Fibroblast of skin of left biceps (primary cell): ENCODE results near the gene LCE7A.

Experiments used
- DNase-seq, 2 experiments: peaks; one replicate each; pipeline ENCODE4 v3.0.0-alpha.2; 2013; ENCODE audit warnings: low read depth in 2 of 2

Gene LCE7A

GRCh38 chr1:152859696-152860095 is at the start of gene LCE7A:
Gene LCE7A (plus strand): TSS chr1:152859996. CDS start chr1:152860698, 702 bp downstream.
- DNase-seq, result no peak

- no peak for DNase-seq
These were observed 48.7 kb upstream of the LCE7A start for GRCh38 chr1:152811050-152811449.

GRCh38 chr1:152811671-152812070 is 48.1 kb upstream of the LCE7A start, which contains the start of gene LCE1B:
Gene LCE1B (plus strand): TSS chr1:152811971. CDS start chr1:152812447, 476 bp downstream.
- DNase-seq, result no peak

- DNase-seq, result no peak
These were observed 42.5 kb upstream of the LCE7A start for GRCh38 chr1:152817309-152817708.

- DNase-seq, result no peak
These were observed 36.5 kb upstream of the LCE7A start for GRCh38 chr1:152823294-152823693.

GRCh38 chr1:152824964-152825363 is 34.8 kb upstream of the LCE7A start:
- no peak for DNase-seq

GRCh38 chr1:152827173-152827572 is 32.6 kb upstream of the LCE7A start, which contains the start of gene LCE1A:
Gene LCE1A (plus strand): TSS chr1:152827473. CDS start chr1:152827473, 0 bp downstream.
- DNase-seq, result no peak

GRCh38 chr1:152836870-152837269 is 22.9 kb upstream of the LCE7A start:
- no peak for DNase-seq

GRCh38 chr1:152842556-152842955 is 17.2 kb upstream of the LCE7A start, which contains the start of gene LCE6A:
Gene LCE6A (plus strand): TSS chr1:152842856. CDS start chr1:152843521, 665 bp downstream.
- DNase-seq, result no peak

GRCh38 chr1:152855661-152856060 is 4.1 kb upstream of the LCE7A start:
- DNase-seq, result no peak

- no peak for DNase-seq
These were observed 1.7 kb upstream of the LCE7A start for GRCh38 chr1:152858062-152858461.

- no peak for DNase-seq
These were observed 333 bp downstream of the LCE7A start for GRCh38 chr1:152860129-152860528.

GRCh38 chr1:152861374-152861773 is 1.6 kb downstream of the LCE7A start:
- no peak for DNase-seq

- no peak for DNase-seq
These were observed 4.6 kb downstream of the LCE7A start for GRCh38 chr1:152864443-152864842.

GRCh38 chr1:152866321-152866720 is 6.5 kb downstream of the LCE7A start:
- no peak for DNase-seq

- DNase-seq, result peak; percentile 20 to 22
These were observed 10.1 kb downstream of the LCE7A start for GRCh38 chr1:152869808-152870419.

- no peak for DNase-seq
These were observed 11.3 kb downstream of the LCE7A start for GRCh38 chr1:152870831-152871730.

GRCh38 chr1:152871731-152872126 is 11.9 kb downstream of the LCE7A start:
- no peak for DNase-seq

GRCh38 chr1:152873495-152873894 is 13.7 kb downstream of the LCE7A start:
- peak; percentile 29 to 42 for DNase-seq

- DNase-seq, result no peak
These were observed 17.0 kb downstream of the LCE7A start for GRCh38 chr1:152876827-152877226.

GRCh38 chr1:152878042-152878441 is 18.2 kb downstream of the LCE7A start, which contains the start of gene SMCP:
Gene SMCP (plus strand): TSS chr1:152878322. CDS start chr1:152884423, 6,101 bp downstream.
- DNase-seq, result no peak

GRCh38 chr1:152879559-152880198 is 19.9 kb downstream of the LCE7A start:
- DNase-seq, result no peak
